WTC11 (cell line): ENCODE data around the gene OR1L1. TPM values are rescaled to one million over a fixed set of nuclear protein-coding genes. Genes with fewer than 3 reads are reported as not detected.

Source experiments
- ATAC-seq: fragments of 200-7000 bp; cut with Tn5 transposase; 2 replicates; pipeline ENCODE4 v1.10.0; 2021; ENCODE audit warnings: mild to moderate bottlenecking, moderate library complexity
- CTCF ChIA-PET: fragments of 300-600 bp; sonication (Branson Sonifier 250); formaldehyde crosslinking; loops from one replicate; lab custom pipeline; 2021; ENCODE audit warnings: antibody characterized with exemption; lab: Charles Lee
- POLR2A ChIA-PET: fragments of 350-600 bp; sonication (Branson Sonifier 250); formaldehyde crosslinking; loops from one replicate; lab custom pipeline; 2021; ENCODE audit warnings: antibody characterized with exemption; lab: Charles Lee
- DNase-seq: peaks from one replicate; pipeline ENCODE4 v3.0.0; 2021; ENCODE audit warnings: low spot score
- H3K27ac Mint-ChIP-seq: 2 replicates; pipeline ENCODE4 v1.8.0; 2021; ENCODE audit warnings: mixed read lengths
- H3K27me3 Mint-ChIP-seq: 2 replicates; pipeline ENCODE4 v1.8.0; 2021; ENCODE audit warnings: low read depth, mild to moderate bottlenecking, moderate library complexity, mixed read lengths
- H3K36me3 Mint-ChIP-seq: 2 replicates; pipeline ENCODE4 v1.8.0; 2021; ENCODE audit warnings: mixed read lengths
- H3K4me1 Mint-ChIP-seq: 2 replicates; pipeline ENCODE4 v1.8.0; 2022; ENCODE audit warnings: mixed read lengths
- H3K4me3 Mint-ChIP-seq: 2 replicates; pipeline ENCODE4 v1.8.0; 2021; ENCODE audit warnings: mild to moderate bottlenecking, moderate library complexity, mixed read lengths
- H3K9me3 Mint-ChIP-seq: 2 replicates; pipeline ENCODE4 v1.8.0; 2021; ENCODE audit warnings: mixed read lengths
- ATF3 ChIP-seq: sonication (generic); formaldehyde crosslinking; conservative IDR thresholded peaks from 2 replicates; pipeline ENCODE4 v1.8.1; 2022; ENCODE audit warnings: mild to moderate bottlenecking, missing genetic modification reagents
- CREB1 ChIP-seq: sonication (generic); formaldehyde crosslinking; IDR thresholded peaks from 2 replicates; pipeline ENCODE4 v1.8.0; 2023; ENCODE audit warnings: mild to moderate bottlenecking, missing genetic modification reagents
- CREM ChIP-seq: sonication (generic); formaldehyde crosslinking; IDR thresholded peaks from 2 replicates; pipeline ENCODE4 v1.8.1; 2022; ENCODE audit warnings: mild to moderate bottlenecking, missing genetic modification reagents, moderate library complexity
- ERG ChIP-seq: fragments of 250-450 bp; sonication (Bioruptor Pico); IDR thresholded peaks from 2 replicates; pipeline ENCODE4 v1.8.0; 2021; ENCODE audit warnings: mild to moderate bottlenecking
- JUN ChIP-seq: sonication (generic); formaldehyde crosslinking; IDR thresholded peaks from 2 replicates; pipeline ENCODE4 v1.8.0; 2023; ENCODE audit warnings: mild to moderate bottlenecking, missing genetic modification reagents
- KAT7 ChIP-seq: sonication (generic); formaldehyde crosslinking; IDR thresholded peaks from 2 replicates; pipeline ENCODE4 v1.8.1; 2023; ENCODE audit warnings: missing genetic modification reagents, mild to moderate bottlenecking, borderline replicate concordance
- MXD4 ChIP-seq: fragments of 250-450 bp; sonication (Bioruptor Pico); IDR thresholded peaks from 2 replicates; pipeline ENCODE4 v1.8.0; 2021; ENCODE audit warnings: mild to moderate bottlenecking, moderate library complexity, borderline replicate concordance
- NFE2L1 ChIP-seq: sonication (generic); formaldehyde crosslinking; IDR thresholded peaks from 2 replicates; pipeline ENCODE4 v1.8.1; 2023; ENCODE audit warnings: missing genetic modification reagents
- NFYB ChIP-seq: sonication (generic); formaldehyde crosslinking; conservative IDR thresholded peaks from 2 replicates; pipeline ENCODE4 v1.8.0; 2022; ENCODE audit warnings: low read depth, missing genetic modification reagents
- SMAD4 ChIP-seq: sonication (generic); formaldehyde crosslinking; IDR thresholded peaks from 2 replicates; pipeline ENCODE4 v1.8.0; 2022; ENCODE audit warnings: mild to moderate bottlenecking, missing genetic modification reagents
- TEAD4 ChIP-seq: sonication (generic); formaldehyde crosslinking; IDR thresholded peaks from 2 replicates; pipeline ENCODE4 v1.8.0; 2022; ENCODE audit warnings: mild to moderate bottlenecking, missing genetic modification reagents
- ZNF121 ChIP-seq: sonication (generic); formaldehyde crosslinking; IDR thresholded peaks from 2 replicates; pipeline ENCODE4 v1.8.0; 2023; ENCODE audit warnings: missing genetic modification reagents
- ZNF317 ChIP-seq: sonication (generic); formaldehyde crosslinking; IDR thresholded peaks from 2 replicates; pipeline ENCODE4 v1.8.1; 2023; ENCODE audit warnings: low read depth, mild to moderate bottlenecking, moderate library complexity, missing genetic modification reagents, borderline replicate concordance
- ZNF416 ChIP-seq: fragments of 250-450 bp; sonication (Bioruptor Pico); IDR thresholded peaks from 2 replicates; pipeline ENCODE4 v1.9.0; 2021; ENCODE audit warnings: mild to moderate bottlenecking, inconsistent platforms
- ZNF512 ChIP-seq: sonication (generic); formaldehyde crosslinking; IDR thresholded peaks from 2 replicates; pipeline ENCODE4 v1.8.1; 2022; ENCODE audit warnings: missing genetic modification reagents, borderline replicate concordance
- total RNA-seq: library from RNA; stranded (reverse); gene quantifications from 3 replicates; pipeline ENCODE4 v1.2.3, GENCODE V29; 2021
- TF ChIP-seq, protein P1 (sequence below): fragments of 250-450 bp; sonication (Bioruptor Pico); conservative IDR thresholded peaks from 2 replicates; pipeline ENCODE4 v1.9.0; 2021; ENCODE audit warnings: mild to moderate bottlenecking
- TF ChIP-seq, protein P2 (sequence below): sonication (generic); formaldehyde crosslinking; IDR thresholded peaks from 2 replicates; pipeline ENCODE4 v1.8.1; 2023; ENCODE audit warnings: mild to moderate bottlenecking, missing genetic modification reagents
- TF ChIP-seq, protein P3 (sequence below): sonication (generic); formaldehyde crosslinking; IDR thresholded peaks from 2 replicates; pipeline ENCODE4 v1.8.1; 2023; ENCODE audit warnings: mild to moderate bottlenecking, missing genetic modification reagents, moderate library complexity
- TF ChIP-seq, protein P4 (sequence below): sonication (generic); formaldehyde crosslinking; IDR thresholded peaks from 2 replicates; pipeline ENCODE4 v1.8.0; 2023; ENCODE audit warnings: mild to moderate bottlenecking, missing genetic modification reagents

OR1L1 gene
- total RNA-seq, 1 experiment from 2014 or later: not detected

- no peak for TF ChIP-seq ERG
- no peak for TF ChIP-seq CREB1 (CRISPR knock-in tag)
- TF ChIP-seq, protein P1, sequence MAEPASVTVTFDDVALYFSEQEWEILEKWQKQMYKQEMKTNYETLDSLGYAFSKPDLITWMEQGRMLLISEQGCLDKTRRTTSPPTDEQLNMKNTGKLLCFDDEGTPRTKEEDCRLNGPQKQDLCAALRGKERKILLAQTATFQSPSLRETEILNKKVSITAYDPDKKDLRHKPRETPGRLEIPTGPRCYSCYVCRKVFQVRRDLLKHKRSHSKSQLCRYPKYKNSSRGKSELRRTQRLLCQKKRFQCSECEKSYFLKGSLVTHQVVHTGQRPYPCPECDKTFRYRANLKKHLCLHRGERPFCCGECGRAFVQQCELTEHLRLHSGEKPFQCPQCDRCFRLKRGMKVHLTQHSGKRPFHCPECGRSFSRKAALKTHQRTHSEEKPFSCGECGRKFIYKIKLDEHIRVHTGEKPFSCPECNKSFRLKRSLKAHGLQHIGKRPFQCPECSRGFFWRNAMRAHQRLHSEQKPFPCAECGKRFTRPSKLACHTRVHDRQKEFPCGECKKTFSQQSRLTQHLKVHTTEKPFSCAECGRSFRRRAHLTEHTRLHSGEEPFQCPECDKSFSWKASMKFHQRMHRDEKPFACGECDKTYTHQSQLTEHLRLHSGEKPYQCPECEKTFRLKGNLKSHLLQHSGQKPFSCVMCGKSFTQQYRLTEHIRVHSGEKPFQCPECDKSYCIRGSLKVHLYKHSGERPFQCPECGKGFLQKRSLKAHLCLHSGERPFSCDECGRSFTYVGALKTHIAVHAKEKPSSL: no peak
- TF ChIP-seq NFYB (CRISPR knock-in tag): no peak
- TF ChIP-seq, protein P2, sequence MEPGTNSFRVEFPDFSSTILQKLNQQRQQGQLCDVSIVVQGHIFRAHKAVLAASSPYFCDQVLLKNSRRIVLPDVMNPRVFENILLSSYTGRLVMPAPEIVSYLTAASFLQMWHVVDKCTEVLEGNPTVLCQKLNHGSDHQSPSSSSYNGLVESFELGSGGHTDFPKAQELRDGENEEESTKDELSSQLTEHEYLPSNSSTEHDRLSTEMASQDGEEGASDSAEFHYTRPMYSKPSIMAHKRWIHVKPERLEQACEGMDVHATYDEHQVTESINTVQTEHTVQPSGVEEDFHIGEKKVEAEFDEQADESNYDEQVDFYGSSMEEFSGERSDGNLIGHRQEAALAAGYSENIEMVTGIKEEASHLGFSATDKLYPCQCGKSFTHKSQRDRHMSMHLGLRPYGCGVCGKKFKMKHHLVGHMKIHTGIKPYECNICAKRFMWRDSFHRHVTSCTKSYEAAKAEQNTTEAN: no peak
- TF ChIP-seq, all 79 proteins: peak for 0
These were observed 4.0 kb upstream of the OR1L1 start, which contains the start of gene OR1B1 (continued) for GRCh38 chr9:122657527-122657926.

GRCh38 chr9:122672481-122672880 lies 11.0 kb downstream of the OR1L1 start:
- no peak for TF ChIP-seq NFE2L1 (CRISPR knock-in tag)
- TF ChIP-seq SMAD4 (CRISPR knock-in tag): no peak
- TF ChIP-seq JUN (CRISPR knock-in tag): no peak
- Mint-ChIP-seq H3K27ac (no peak overlapping the region), H3K4me3 (no peak overlapping the region), H3K4me1 (no peaks in the 10 kb centered on the region), H3K9me3 (peaks cover 91% of the 10 kb centered on the region), H3K27me3 (peaks cover 40% of the 10 kb centered on the region), H3K36me3 (peaks cover 38% of the 10 kb centered on the region)
- ChIA-PET POLR2A (no interaction called here), CTCF (no interaction called here)
- DNase-seq (no peak), ATAC-seq (no peak)

DNA sequence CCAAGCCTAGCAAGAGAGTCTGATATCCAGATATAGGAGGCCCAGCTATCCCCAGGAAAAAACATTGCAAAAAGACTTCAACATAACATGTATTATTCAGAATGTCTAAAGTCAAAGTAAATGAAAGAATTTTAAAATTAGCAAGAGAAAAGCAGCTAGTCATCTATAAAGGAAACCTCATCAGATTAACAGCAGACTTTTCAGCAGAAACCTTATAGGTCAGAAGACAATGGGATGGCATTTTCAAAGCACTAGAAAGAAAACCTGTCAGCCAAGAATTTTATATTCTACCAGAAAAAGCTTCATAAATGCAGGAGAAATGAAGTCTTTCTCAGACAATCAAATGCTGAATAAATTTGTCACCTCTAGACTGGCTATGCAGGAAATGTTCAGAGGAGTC lies 23.3 kb downstream of the OR1L1 start:
- Mint-ChIP-seq H3K4me3 (no peak overlapping the region), H3K36me3 (peaks cover 45% of the 10 kb centered on the region), H3K4me1 (peaks cover 10% of the 10 kb centered on the region; the same call in 1 of the 2 replicates), H3K27ac (no peak overlapping the region), H3K27me3 (peaks cover 8% of the 10 kb centered on the region), H3K9me3 (peaks cover 91% of the 10 kb centered on the region)
- POLR2A ChIA-PET: no interaction called here
- TF ChIP-seq ZNF512 (CRISPR knock-in tag): no peak
- peak; percentile 72; the same call in 1 of the 2 replicates for TF ChIP-seq ZNF317 (CRISPR knock-in tag)
- ATAC-seq (no peak), DNase-seq (no peak)
- CTCF ChIA-PET: no interaction called here

GRCh38 chr9:122695696-122696095 lies 34.2 kb downstream of the OR1L1 start:
- DNase-seq: no peak
- peaks cover 49% of the 10 kb centered on the region for H3K9me3 Mint-ChIP-seq
- H3K27ac Mint-ChIP-seq: no peak overlapping the region
- POLR2A ChIA-PET: no interaction called here
- peaks cover 12% of the 10 kb centered on the region for H3K36me3 Mint-ChIP-seq
- no peak for ATAC-seq
- H3K4me3 Mint-ChIP-seq: no peak overlapping the region
- H3K27me3 Mint-ChIP-seq: peaks cover 6% of the 10 kb centered on the region; the same call in 1 of the 2 replicates
- CTCF ChIA-PET: no interaction called here
- no peaks in the 10 kb centered on the region for H3K4me1 Mint-ChIP-seq
- TF ChIP-seq CREB1 (CRISPR knock-in tag) (no peak), MXD4 (CRISPR knock-in tag) (no peak), ATF3 (CRISPR knock-in tag) (no peak), CREM (no peak), ZNF317 (CRISPR knock-in tag) (no peak), ZNF121 (no peak), TEAD4 (CRISPR knock-in tag) (no peak), ZNF416 (no peak), KAT7 (CRISPR knock-in tag) (no peak)
- TF ChIP-seq, protein P3, sequence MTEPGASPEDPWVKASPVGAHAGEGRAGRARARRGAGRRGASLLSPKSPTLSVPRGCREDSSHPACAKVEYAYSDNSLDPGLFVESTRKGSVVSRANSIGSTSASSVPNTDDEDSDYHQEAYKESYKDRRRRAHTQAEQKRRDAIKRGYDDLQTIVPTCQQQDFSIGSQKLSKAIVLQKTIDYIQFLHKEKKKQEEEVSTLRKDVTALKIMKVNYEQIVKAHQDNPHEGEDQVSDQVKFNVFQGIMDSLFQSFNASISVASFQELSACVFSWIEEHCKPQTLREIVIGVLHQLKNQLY: no peak
- TF ChIP-seq, protein P4, sequence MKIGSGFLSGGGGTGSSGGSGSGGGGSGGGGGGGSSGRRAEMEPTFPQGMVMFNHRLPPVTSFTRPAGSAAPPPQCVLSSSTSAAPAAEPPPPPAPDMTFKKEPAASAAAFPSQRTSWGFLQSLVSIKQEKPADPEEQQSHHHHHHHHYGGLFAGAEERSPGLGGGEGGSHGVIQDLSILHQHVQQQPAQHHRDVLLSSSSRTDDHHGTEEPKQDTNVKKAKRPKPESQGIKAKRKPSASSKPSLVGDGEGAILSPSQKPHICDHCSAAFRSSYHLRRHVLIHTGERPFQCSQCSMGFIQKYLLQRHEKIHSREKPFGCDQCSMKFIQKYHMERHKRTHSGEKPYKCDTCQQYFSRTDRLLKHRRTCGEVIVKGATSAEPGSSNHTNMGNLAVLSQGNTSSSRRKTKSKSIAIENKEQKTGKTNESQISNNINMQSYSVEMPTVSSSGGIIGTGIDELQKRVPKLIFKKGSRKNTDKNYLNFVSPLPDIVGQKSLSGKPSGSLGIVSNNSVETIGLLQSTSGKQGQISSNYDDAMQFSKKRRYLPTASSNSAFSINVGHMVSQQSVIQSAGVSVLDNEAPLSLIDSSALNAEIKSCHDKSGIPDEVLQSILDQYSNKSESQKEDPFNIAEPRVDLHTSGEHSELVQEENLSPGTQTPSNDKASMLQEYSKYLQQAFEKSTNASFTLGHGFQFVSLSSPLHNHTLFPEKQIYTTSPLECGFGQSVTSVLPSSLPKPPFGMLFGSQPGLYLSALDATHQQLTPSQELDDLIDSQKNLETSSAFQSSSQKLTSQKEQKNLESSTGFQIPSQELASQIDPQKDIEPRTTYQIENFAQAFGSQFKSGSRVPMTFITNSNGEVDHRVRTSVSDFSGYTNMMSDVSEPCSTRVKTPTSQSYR (CRISPR knock-in tag): no peak
- TF ChIP-seq, protein P2: no peak
